ENCODE data around the gene EDC4.
"Not testable (repeated sequence)": the region's sequence is repeated elsewhere in the genome, so short reads cannot be mapped to it uniquely, and the experiment has no call there.

The EDC4 gene

DNA sequence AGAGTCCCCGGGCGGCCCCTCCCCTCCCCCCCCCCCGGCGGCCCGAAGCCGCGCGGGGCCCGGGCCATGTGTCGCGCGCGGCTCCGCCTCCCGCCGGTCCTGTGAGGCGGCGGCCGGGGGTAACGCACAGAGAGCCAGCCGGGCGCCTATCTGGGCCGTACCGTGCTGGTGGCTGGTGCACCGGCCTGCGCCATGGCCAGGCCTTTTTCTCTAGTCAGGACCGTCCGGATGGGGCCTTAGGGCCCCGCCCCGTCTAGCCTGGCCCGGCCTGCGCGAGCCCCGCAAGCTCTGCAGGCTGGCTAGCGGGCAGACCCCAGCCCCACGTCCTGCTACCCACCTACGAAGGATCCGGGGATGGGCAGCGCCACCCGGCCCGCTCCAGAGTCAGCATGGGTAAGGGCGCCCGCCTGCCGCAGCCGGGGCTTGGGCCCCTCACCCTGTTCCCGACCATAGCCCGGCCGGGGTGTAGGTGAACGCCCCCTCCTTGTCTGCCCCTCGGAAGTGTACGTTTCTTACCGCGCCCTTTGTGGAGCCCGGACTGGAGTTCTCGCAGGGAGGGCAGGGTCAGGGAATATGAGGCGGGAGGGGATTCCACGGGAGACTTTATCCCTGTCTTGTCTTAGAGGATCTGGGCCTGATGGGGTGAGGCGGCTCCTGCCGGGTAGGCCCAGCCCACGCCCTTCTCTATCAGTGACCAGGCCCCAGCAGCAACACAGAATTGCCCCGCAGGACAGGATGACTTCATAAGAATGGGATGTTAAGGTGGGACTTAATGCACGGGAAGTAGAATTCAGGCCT lies 25.6 kb upstream of the EDC4 start, which contains the start of gene CENPT:
CENPT (minus strand) TSS at position 630 of the 798 bp plus-strand sequence. CDS start 13,834 bp downstream, outside the sequence.
- no peak for DNase-seq

DNA sequence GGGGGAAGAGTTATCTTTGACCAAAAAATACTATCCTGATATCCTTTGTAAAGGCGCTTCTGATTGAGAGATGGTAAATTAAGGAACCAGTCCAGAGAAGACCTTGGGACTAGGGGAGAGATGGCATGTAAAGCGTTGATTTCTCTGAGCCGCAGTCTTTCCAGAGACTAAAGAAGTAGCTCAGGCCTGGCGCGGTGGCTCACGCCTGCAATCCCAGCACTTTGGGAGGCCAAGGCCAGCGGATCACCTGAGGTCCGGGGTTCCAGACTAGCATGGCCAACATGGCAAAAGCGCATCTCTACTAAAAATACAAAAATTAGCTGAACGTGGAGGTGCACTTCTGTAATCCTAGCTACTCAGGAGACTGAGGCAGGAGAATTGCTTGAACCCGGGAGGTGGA lies 24.7 kb upstream of the EDC4 start:
- no peak for DNase-seq

DNA sequence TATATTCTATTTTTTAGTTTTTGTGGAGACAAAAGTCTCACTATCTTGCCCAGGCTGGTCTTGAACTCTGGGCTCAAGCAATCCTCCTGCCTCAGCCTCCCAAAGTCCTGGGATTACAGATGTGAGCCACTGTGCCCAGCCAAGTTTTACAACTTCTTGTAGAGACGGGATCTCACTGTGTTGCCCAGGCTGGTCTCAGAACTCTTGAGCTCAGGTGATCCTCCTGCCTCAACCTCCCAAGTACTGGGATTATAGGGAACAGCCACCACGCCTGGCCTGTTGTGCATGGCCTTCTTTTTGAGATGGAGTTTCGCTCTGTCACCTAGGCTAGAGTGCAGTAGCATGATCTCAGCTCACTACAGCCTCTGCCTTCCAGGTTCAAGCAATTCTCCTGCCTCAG lies 19.2 kb upstream of the EDC4 start:
- DNase-seq: no peak

DNA sequence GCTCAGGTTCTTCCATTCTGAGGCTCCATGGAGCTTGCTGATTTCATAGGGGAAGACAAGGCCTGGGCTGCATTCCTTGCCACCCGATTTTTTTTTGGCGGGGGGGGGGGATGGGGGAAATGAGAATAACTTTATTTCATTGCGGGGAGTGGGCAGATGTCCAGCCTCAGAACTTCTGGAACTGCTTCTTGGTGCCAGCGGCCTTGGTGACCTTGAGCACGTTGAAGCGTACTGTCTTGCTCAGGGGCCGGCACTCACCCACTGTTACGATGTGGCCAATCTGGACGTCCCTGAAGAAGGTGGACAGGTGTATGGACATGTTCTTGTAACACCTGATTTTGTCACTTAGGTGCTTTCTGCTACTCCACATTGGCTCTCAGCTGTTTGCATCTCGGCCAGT lies 17.1 kb upstream of the EDC4 start:
- no peak for DNase-seq

DNA sequence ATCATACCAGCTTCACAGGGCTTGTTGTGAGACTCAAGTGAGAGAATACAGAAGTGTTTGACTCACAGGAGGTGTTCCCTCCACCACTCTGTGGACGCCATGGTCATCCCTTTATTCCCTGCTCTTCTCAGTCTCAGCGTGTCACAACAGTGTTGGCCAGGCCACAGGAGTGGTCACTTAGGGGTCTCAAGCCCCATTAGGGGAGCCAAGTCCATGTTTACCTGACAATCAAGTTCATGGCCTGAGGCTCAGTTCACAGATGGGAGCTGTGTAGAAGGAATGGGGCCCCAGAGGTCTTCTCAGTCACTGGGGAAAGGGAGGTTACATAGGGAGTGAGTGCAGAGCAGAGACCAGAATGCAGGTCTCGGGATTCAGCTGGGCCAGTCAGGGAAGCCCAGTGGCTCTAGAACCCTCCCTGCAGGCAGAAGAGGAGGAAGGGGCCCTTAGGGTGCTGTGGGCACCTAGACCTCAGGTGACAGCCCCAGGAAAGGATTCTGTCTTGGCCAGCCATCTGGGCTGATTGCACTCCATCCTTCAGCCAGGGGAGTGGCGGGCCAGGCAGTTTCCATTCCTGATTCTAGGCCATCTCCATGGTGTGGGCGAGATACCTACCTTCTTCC lies 15.8 kb upstream of the EDC4 start:
- DNase-seq: no peak

DNA sequence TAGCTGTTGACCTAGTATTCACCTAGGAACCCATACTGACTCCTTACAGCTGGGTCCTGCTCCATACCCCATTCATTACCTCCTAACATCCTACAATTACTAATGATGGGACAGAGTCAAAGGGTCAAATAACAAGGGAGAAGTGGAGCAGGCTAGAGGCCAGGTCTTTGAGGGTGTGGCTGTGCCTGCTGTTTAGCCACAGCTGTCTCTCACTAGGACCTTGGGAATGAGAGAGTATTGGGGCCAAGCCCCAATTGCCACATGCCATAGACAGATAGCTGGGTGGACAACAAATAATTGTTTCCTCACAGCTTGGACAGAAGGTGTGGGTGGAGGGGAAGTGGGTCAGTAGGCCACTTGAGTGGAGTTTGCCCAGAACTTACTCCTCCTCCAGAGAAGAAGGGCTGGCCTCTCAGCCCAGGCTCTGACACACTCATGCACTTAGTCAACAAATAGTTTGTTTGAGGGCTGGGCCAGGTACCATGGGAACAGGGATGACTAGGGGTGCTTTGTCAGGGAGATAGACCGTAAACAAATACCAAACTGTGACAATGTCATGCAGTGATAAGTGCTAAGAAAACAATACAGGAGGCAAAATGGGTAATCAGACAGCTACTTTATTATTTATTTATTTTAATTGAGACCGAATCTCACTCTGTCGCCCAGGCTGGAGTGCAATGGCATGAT lies 15.2 kb upstream of the EDC4 start:
- no peak for DNase-seq

DNA sequence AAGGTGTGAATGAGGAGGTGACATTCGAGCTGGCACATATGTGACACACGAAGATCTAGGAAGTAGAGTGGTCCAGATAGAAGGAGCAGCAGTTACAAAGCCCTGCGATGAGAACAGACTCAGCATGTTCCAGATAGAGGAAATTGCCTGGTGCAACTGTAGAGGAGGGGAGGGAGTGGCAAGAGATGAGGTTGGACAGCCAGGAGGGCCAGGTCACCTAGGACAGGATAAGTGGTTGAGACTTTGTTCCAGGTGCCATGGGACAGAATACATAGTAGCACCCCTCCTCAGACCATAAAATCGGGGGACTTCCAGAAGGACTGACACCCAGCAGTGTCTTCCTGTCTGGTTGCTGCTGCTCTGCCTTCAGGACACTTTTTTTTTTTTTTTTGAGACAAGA lies 14.4 kb upstream of the EDC4 start:
- no peak for DNase-seq

DNA sequence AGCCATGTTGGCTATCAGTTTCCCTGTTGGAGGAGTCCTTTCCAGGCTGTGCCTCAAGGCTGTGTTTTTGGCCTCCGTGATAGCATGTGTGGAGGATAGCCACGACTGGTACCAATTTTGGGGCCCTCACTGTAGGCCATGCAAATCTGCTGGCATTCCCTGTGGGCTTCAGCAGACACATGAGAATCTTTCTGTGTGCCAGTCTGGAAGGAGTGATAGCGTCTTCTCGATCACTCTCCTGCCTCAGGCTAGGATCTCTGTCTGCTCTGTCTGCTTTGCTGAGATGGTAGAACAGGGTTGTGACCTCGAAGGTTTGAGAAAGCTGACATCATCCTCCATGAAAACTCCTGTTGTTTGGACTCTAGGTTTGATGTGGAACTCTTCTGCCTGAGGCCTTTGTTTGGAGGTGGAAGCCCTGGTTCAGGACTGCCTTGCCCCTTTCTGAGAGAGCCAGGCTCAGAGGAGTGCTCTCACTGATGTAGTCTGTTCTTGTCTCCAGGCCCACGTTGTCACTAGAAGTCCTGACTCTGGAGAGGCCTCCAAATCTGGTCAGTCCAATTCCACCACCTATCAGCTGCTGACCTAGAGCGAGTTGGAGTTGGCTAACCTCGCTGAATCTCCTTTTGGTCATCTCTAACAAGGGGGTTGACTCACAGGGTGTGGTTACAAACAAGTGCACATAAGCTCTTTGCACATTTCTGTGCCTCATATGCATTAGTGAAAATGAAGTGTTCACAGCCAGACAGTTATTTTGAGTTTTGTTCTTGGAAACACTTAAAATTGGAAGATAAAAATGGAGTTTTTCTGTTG lies 12.1 kb upstream of the EDC4 start:
- DNase-seq: no peak

DNA sequence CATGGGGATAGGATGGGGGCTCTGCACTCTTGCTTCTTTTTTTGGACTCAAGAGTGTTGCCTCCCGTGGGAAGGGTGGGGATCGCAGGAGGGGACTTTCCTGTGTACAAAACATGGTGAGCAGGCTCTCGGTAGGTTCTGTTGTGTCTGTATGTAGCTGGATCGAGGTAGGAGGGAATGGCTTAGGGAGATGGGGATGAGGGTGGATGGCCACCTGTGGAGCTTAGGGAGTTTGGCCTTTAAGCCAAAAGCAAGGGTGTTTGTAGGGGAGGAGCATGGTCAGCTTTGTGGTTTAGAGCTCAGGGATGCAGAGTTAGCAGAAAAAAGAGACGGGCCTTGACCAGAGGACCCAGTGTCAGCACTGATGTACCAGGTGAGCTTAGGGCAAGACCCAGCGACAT lies 11.0 kb upstream of the EDC4 start:
- no peak for DNase-seq

DNA sequence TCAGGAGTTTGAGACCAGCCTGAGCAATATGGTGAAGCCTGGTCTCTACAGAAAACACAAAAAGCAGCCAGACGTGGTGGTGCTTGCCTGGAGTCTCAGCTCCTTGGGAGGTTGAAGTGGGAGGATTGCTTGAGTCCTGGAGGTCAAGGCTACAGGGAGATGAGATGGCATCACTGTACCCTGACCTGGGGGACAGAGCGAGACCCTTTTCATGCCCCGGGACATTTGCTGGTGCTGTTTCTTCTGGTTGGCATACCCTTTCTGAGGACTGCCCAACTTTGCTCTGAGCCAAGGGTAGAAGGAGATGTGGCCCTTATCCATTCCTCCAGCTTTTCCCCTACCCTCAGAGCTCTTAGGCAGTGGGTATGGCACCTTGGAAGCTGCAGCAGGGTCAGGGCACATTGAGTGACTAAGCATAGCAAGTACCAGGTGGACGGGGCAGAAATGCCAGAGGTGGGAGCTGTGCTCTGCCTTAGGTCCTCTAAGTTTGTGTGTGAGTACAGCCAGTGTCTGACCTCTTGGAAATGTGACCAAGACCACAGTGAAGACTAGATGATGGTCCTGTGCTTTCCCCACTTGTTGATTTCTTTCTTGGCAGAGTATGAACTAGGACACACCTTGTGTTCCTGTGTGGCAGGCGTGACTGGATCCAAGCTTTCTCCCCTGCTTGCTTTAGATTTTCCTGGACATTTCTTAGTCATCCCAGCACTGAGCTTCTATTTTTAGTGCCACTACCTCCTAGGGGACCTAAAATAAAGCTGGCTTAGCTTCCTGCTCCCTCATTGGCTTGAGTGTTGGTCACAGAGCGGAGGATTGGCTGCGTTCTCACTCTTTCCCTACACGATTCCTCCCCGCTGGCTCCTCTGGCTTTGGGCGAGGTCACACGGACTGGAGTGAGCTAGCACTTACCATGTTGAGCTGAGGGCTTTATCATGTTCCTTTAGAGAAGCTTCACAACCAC lies 9.9 kb upstream of the EDC4 start:
- DNase-seq: no peak

DNA sequence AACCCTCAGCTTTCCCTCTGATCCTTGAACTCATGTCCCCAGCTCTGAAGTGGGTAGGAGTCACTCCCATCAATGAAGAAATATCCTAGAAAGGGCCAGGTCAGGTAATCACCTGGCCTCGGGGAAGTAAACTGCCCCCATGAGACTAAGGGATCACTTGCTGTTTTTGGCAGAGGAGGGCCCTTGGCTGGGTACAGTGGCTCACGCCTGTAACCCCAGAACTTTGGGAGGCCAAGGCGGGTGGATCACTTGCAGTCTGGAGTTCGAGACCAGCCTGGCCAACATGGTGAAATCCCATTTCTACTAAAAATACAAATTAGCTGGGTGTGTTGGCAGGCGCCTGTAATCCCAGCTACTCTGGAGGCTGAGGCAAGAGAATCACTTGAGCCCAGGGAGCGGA lies 8.8 kb upstream of the EDC4 start:
- DNase-seq: not testable (repeated sequence)

DNA sequence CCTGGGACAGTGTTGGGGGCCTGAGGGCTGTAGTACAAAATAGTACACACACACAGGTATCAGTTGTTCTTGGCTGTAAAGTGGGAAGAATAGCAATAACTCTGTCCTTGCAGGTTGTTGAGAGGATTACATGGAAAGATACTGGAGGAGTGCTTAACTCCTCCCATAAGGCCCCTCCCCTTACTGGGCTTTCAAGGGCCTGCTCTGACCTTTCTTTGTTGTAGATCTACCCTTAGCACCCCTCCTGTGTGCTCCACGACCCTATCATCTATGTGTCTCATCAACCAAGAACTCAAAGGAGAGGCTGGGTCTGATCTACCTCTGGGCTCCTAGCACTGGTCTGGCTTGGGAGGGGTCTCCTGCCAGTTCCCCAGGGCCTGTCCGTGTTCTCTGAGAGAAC lies 8.3 kb upstream of the EDC4 start:
- no peak for DNase-seq

DNA sequence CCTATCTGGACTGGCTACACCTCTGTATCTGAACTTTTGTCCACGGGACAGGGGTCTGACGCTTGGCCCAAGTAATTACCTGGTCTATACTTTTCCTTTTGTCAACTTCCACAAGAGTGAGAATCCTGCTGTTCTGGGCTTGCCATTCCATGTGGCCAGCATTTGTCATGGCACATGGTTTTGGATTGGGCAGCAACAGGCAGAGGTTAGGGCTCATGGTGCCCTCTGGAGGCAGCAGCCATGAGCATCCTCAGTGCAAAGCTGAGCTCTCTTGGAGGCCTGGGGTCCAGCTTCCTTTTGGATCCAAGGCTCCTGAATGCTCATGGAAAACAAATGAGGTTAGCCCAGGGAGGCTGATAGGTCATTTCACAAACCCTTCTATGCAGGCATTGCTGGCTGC lies 7.5 kb upstream of the EDC4 start:
- no peak for DNase-seq

DNA sequence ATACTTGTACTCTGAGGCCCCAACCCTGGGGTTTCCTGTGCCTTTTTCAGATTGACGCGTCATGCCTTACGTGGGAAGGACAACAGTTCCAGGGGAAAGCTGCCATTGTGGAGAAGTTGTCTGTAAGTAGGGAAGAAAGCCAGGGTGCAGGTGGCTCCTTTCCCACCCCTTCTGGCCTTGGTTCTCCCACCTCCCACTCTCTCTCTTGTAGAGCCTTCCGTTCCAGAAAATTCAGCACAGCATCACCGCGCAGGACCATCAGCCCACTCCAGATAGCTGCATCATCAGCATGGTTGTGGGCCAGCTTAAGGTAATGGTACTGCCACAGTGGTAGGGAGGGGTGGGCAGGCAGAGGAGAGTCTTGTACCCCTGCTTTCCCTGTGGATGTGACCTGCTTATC lies 4.6 kb upstream of the EDC4 start:
- no peak for DNase-seq

DNA sequence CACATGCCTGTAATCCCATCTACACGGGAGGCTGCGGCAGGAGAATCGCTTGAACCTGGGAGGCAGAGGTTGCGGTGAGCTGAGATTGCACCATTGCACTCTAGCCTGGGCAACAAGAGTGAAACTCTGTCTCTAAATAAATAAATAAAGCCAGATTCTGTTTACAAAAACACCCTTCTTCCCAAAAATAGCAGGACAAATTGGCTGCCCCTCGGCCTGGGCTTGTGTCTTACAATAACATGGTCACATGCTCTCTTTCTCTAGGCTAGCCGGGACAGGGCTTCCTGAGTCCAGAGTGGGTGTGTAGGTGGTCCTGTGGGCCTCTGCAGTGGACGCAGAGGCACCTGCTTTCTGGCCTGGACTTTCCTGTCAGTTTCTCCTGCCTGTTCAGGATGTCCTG lies 3.2 kb upstream of the EDC4 start:
- DNase-seq: no peak

DNA sequence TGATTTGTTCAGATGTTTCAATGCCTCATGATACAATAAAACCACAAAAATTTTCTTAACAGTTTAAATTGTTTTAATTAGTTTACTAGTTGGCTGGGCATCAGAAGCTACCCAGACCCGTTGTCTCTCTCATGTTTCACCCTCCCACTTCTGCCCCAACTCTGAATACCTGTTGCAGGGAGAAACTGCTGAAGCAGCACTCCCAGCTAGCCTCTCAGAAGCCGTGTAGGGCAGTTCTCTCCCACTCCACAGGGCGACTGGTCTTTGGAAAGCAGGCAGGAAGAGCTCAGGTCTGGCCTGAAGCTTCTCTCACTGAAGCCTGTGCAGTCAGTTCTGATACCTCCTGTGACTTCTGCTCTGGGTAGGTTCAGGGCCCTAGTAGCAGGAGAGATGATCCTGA lies 1.6 kb upstream of the EDC4 start:
- no peak for DNase-seq

DNA sequence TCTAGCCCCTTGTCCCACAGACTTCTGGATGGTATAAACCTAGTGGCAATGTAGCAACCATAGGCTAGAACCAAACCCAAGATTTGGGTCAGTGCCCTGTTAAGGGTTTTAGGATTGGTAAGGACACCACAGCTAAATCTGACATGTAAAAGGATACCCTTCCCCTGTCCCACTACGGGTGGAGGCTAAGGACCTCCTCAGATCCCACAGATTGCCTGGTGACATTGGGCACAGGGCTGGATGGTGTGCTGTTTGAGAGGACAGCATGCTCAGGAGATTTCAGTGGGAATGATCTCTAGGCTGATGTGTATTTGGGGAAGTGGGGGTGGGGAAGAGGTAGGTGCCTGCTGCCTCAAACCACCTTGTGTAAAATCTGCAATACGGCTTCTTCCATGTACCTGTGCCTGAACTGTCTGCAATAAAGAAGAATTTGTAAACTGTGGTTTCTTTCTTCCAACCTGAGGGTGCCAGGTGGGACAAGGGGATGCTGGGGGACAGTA lies 671 bp upstream of the EDC4 start:
- no peak for DNase-seq

DNA sequence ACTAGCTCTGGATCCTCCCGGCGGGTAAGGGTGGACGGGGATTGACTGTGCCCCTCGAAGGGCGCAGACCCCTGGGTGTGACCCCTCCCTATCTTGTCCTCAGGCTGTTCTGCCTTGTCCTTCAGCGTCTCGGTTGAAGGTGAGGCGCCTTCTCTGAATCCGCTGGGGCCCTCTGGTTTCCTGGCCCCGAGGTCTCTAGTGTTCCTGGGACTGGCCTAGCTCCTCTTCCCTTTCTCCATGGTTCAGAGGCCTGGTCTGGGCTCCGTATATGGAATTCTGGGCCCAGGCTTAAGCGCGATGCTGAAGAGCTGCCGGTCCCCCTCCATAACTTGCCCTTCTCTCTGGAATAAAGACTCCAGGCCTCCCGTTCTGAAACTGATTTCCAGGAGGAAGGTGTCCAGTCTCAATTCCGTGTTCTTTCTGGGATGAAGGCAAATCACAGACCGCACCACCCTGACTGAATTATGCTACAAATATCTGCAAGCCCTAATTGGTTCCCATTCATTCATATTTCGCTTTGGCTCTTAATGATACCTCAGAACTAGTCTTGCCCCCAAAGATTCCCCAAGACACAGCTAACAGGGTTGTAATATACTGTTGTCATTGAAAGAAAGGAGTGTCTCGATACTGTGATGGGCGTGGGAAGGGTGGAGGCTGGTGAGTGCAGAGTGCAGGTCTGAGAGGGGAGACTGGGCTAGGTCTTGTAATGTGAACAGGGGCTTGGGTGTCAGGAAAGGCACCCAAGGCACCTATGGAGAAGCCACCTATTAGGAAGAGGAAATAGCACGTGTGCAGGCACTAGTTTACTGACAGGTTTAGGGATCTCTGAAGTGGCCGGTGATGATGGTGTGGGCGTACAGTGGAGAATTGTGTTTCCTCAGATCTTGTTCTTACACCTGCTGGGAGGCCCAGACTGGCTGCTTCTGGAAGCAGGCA lies 851 bp downstream of the EDC4 start:
- DNase-seq: no peak

DNA sequence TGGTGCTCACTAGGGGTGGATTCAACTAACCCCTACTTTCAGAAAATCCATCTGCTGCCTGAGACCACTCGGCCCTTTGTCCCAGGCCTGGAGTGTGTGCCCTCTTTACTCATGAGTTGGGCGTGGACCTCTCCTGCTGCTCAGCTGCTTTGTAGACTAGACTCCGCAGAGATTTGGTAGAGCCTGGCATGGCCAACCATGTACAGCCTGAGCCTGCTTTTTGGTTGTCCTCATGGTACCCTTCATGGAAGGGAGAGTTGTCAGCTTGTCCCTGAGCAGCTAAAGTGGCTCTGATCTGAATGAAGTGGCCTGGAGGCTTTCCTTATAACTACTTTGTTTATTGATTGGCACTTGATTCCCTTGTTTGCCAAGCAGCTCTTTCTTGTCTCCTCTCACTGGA lies 1.5 kb downstream of the EDC4 start:
- DNase-seq: no peak

DNA sequence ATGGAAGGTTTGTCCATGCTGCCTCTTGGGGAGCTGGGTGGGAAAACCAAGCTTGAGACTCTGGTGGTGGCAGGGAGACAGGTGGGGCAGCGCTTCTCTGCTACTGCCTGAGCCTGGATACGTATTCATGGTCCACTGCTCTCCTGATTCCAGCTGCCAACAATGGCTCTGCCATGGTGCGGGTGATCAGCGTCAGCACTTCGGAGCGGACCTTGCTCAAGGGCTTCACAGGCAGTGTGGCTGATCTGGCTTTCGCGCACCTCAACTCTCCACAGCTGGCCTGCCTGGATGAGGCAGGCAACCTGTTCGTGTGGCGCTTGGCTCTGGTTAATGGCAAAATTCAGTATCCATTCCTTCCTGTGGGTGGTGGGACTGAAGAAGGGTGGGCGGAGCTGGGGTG lies 4.2 kb downstream of the EDC4 start:
- DNase-seq: no peak

DNA sequence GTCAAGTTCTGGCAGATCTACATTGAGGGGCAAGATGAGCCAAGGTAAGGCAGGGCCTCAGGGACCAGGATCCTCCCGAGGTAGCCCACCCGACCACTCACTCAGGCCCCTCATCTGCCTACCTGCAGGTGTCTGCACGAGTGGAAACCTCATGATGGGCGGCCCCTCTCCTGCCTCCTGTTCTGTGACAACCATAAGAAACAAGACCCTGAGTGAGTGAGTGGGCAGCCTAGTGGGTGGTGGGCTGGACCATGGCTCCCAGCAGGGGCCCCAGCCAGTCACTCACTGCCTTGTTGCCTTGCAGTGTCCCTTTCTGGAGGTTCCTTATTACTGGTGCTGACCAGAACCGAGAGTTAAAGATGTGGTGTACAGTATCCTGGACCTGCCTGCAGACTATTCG lies 5.4 kb downstream of the EDC4 start:
- no peak for DNase-seq
